Epithelial cell of esophagus (primary cell): ENCODE results near the gene FCER1G.
A peak's percentile ranks its signal among the peaks of the same experiment; 100 is the strongest.

Experiments used
- DNase-seq: peaks from one replicate; pipeline ENCODE4 v3.0.0; 2010; ENCODE audit warnings: low read depth
- H3K4me3 ChIP-seq: 2 replicates; pipeline ENCODE4 v1.5.1; 2011; ENCODE audit warnings: mild to moderate bottlenecking, low read length, control low read depth
- TF ChIP-seq, protein P1 (sequence below): IDR thresholded peaks from 2 replicates; pipeline ENCODE4 v1.5.1; 2011; ENCODE audit warnings: low read depth, mild to moderate bottlenecking, low read length, control low read depth, inconsistent platforms; ENCODE audit not compliant: insufficient read depth; ENCODE audit errors: missing control alignments

Gene FCER1G

DNA sequence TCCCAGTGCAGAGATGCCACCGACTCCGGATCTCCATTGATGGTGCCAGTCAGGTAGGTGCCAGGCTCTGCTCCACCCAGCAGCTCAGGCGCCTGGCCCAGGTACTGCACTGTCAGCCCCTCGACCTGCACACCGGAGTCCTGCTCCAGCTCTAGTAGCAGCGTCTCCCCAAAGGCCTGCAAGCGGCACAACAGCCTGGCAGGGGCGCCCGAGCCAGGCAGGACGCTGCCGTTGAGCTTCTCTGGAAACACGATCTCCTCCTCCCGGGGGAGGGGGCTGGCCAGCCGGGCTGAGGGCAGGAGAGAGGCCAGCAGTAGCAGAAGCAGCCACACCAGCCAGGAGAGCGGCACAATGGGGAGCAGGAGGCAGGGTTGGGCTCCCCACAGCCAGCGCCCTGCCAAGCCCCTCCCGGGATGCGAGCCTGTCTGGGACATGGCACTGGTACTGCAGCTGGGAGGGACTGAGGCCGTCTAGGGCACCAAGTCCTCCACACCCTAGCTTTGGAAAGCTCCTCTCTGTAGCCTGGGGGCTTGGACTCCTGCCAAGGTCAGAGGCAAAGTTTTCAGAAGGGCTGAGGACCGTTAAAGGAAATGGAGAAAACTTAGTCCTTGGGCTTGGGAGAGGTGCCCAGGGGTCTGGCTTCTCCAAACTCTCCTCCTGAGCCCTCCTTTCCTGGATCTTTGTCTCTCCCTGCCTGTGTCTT, 16.8 kb upstream of the FCER1G start:
- DNase-seq, result no peak
- no peak overlapping the region for H3K4me3 ChIP-seq
- TF ChIP-seq, protein P1, sequence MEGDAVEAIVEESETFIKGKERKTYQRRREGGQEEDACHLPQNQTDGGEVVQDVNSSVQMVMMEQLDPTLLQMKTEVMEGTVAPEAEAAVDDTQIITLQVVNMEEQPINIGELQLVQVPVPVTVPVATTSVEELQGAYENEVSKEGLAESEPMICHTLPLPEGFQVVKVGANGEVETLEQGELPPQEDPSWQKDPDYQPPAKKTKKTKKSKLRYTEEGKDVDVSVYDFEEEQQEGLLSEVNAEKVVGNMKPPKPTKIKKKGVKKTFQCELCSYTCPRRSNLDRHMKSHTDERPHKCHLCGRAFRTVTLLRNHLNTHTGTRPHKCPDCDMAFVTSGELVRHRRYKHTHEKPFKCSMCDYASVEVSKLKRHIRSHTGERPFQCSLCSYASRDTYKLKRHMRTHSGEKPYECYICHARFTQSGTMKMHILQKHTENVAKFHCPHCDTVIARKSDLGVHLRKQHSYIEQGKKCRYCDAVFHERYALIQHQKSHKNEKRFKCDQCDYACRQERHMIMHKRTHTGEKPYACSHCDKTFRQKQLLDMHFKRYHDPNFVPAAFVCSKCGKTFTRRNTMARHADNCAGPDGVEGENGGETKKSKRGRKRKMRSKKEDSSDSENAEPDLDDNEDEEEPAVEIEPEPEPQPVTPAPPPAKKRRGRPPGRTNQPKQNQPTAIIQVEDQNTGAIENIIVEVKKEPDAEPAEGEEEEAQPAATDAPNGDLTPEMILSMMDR, result no peak

DNA sequence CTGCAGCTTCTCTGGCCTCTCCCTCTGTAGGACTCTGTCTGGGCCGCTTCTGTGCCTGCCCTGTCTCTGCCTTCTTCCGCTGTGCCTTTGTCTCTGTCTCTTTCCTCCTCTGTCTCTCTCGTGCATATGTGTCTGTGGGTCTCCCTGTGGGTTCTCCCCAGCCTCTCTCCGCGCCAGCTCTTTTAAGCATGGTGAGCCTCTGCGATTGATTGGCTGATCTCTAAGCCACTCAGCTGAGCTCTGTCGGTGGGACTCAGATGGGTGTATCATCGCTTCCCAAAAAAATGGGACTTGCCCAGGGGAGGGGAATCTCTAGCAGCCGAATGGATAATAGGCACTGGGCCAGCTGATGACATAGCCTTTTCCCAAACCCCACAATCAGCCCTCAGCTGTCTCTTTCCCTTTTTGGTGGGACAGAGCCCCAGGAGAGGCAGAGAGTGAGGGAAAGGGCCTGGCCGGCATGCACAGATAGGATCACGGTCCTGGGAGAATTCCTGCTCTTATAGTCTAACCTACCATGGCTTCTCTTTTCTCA, 16.1 kb upstream of the FCER1G start, which contains the start of gene ADAMTS4:
Gene ADAMTS4 (minus strand): TSS at position 158 of the 535 bp plus-strand sequence. CDS start 427 bp downstream, outside the sequence.
- TF ChIP-seq, protein P1, result no peak
- no peak for DNase-seq
- no peak within 1 kb of the TSS for H3K4me3 ChIP-seq

DNA sequence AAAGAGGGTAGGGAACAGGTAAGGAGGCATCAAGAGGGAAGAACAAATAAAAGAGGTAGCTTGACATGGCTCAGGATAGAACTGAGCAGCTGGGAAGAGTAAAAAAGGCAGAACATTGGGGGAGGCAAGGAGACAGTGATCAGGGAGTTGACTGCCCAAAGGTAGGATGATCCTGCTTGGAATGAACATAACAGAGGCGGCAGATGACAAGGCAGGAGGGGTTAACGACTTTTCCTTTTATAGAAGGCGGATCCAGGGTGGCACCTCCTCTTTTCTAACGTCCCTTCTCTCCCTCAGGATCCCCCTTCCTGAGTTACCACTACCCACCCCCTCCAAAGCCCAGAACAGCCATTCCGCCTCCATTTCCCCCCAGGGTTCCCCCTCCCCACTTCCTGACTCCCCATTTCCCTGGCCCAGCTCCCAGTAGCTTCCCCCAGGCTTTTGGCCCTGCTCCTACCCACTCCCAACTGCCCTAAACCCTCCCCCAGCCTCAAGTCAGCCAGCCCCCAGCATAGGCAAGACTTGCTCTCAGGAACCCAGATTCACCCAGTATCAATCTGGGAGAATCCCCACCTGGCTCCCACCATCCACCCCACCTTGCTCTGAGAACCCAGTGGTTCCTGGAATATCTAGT, 15.5 kb upstream of the FCER1G start:
- TF ChIP-seq, protein P1, result no peak
- DNase-seq, result no peak
- no peak overlapping the region for H3K4me3 ChIP-seq

DNA sequence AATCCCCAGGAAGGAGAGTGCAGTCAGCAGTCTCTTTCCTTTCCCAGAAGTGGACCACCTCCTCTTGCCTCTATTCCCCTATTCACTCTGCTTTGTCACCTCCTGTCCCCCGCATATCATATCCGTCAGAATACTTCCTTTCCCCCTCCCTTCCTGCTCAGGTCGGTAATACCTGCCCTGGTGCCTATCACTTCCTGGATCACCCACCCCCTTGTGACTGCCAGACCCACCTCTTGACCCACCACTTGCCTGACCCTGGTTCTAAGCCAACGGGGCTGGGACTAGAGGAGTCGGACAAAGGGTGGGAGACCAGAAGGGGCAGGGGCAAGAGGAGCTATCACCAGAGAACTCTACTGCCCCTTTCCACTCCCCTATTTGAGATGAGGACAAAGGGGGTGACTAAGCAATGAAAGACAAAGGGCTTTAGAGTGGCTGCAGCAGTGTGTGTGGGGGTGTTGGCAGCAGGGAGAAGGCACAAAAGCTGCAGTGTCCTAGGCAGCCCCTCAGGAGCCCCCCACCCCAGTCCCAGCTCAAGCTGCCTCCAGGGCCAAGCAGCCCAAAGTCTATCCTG, 14.6 kb upstream of the FCER1G start:
- TF ChIP-seq, protein P1, result no peak
- DNase-seq, result no peak
- no peak overlapping the region for H3K4me3 ChIP-seq

DNA sequence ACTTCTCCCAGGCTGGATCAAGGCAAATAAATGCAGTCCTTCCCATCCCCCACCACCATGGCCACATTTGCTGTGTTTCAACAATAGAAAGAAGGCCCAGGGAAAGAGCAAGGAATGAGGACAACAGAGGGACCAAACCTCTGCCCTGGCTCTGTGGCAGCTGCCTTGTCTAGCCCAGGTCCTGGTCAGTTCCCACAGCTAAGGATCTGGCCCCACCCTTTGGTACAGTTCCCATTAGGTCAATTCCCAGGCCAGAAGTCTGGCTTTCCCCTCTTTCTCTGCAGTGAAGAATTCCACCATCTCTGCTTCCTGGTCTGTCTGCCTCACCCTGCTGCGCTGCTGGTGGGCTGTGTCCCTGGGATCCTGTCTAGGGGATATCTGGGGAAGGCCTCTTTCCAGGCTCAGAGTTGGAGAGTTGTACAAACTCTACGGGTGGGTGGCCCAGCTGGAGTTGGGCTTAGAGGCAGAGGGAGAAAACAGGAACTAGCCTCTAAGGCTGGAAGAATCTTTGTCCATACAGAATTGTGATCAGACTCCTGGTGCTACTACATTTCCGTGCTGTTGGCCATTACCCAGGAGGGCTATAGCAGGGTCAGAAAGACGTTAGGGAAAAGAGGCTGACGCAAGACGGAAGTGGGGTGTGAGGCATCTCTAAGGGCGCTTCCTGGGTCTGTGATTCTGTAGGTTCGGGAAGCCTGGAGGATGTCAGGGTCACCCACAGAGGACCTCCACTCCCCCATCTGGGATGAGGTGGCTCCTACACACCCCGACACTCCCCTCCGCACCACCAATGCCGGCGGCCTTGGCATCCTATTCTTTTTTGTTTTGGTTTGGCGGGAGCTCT, 13.9 kb upstream of the FCER1G start:
- TF ChIP-seq, protein P1, result no peak
- DNase-seq, result peak; percentile 49
- peak overlapping the region; percentile 99 for H3K4me3 ChIP-seq
